Measurements from ENCODE around the gene VTI1A. TPM values are rescaled to one million over a fixed set of nuclear protein-coding genes. Genes with fewer than 3 reads are reported as not detected.

The VTI1A gene
- total and polyA plus RNA-seq, 4 donors = 5.5 to 26.9 (median 13.1) TPM

DNA sequence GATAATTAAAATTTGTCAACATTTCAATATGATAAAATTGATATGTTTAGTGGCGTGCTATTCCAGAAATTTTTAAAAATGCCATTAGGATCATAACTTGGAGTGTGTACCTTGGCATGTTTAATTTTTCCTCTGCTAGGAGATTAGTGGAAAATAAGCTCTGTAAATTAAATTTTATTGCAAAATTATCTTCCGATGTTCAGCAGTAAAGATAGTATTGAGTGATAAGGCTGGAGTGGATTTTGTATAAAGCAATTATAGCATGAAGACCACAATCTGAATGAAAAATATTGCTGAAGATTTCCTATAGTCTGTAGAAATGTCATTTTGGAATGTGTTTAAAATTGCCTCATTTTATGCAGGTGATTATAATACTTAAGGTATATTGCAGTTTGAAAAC, 110.2 kb downstream of the VTI1A start:
- no peak for TF ChIP-seq JUND (IDR thresholded peaks at IDR 0.05)
- DNase-seq (ENCODE audit: low spot score) = no peak
- Histone ChIP-seq H3K27ac (ENCODE audit: low read depth in 1 of 2, low read length in 2 of 2) (no peak overlapping the region), H3K27me3 (ENCODE audit: control insufficient read depth in 4 of 4, insufficient read depth in 4 of 4, low read length in 3 of 4) (no peaks in the 10 kb centered on the region), H3K4me3 (ENCODE audit: low read depth in 1 of 3, low read length in 3 of 3) (no peak overlapping the region), H3K36me3 (ENCODE audit: control insufficient read depth in 4 of 4, insufficient read depth in 3 of 4, low read depth in 1 of 4, low read length in 3 of 4) (no peaks in the 10 kb centered on the region), H3K9ac (ENCODE audit: low read depth in 1 of 2, low read length in 2 of 2) (no peak overlapping the region), H3K4me1 (ENCODE audit: control insufficient read depth in 4 of 4, insufficient read depth in 4 of 4, low read length in 3 of 4) (peaks cover 0 to 3% (median 1%) of the 10 kb centered on the region in 4 donors), H3K9me3 (ENCODE audit: control insufficient read depth in 4 of 4, low read length in 3 of 4) (no peaks in the 10 kb centered on the region)
- 93% methylated on average over 2 of the region's 2 CpGs for WGBS

DNA sequence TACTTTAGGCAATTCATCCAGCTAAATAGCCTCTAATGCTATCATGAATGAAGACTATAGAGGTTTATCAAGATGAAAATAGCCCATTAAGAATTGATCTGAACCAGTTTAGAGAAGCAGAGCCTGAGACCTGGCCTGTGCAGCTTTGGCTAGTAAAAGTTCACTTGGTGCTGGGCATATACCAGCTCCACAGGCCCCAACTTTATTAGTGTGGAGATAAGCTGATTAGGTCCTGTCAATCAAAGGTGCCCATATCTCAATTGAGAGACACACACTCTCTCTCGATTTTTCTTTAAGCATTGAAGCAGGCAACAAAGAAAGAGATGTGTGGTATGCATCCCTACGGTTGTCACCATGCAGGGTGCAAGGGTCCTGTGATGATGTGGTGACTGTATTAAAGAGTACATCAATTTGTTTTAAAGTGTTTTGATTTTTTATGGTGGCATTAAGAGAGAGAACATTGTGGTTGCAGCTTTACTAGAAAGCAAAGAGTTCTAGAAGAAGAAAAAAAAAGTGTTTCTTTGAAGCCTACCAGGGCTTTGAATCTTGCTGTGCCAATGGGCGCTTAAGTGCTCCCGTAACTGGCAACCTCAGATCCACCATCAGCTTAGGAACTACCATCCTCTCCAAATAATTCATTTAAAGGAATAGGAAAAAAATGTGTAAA, 111.6 kb downstream of the VTI1A start:
- WGBS = 85% methylated on average over 4 of the region's 4 CpGs
- no peak overlapping the region for H3K9ac ChIP-seq (ENCODE audit: low read depth in 1 of 2, low read length in 2 of 2)
- H3K36me3 ChIP-seq (ENCODE audit: control insufficient read depth in 4 of 4, insufficient read depth in 3 of 4, low read depth in 1 of 4, low read length in 3 of 4) = no peaks in the 10 kb centered on the region
- TF ChIP-seq, protein P1, sequence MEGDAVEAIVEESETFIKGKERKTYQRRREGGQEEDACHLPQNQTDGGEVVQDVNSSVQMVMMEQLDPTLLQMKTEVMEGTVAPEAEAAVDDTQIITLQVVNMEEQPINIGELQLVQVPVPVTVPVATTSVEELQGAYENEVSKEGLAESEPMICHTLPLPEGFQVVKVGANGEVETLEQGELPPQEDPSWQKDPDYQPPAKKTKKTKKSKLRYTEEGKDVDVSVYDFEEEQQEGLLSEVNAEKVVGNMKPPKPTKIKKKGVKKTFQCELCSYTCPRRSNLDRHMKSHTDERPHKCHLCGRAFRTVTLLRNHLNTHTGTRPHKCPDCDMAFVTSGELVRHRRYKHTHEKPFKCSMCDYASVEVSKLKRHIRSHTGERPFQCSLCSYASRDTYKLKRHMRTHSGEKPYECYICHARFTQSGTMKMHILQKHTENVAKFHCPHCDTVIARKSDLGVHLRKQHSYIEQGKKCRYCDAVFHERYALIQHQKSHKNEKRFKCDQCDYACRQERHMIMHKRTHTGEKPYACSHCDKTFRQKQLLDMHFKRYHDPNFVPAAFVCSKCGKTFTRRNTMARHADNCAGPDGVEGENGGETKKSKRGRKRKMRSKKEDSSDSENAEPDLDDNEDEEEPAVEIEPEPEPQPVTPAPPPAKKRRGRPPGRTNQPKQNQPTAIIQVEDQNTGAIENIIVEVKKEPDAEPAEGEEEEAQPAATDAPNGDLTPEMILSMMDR (IDR thresholded peaks at IDR 0.05; ENCODE audit: low read depth, low read length, missing input control) = no peak
- no peak for TF ChIP-seq SP1 (IDR thresholded peaks at IDR 0.05)
- TF ChIP-seq FOXA2 (IDR thresholded peaks at IDR 0.05) = no peak
- DNase-seq (ENCODE audit: low spot score) = no peak
- H3K4me1 ChIP-seq (ENCODE audit: control insufficient read depth in 4 of 4, insufficient read depth in 4 of 4, low read length in 3 of 4) = peaks cover 0 to 3% (median 0%) of the 10 kb centered on the region in 4 donors
- no peak overlapping the region for H3K4me3 ChIP-seq (ENCODE audit: low read depth in 1 of 3, low read length in 3 of 3)
- H3K27ac ChIP-seq (ENCODE audit: low read depth in 1 of 2, low read length in 2 of 2) = no peak overlapping the region
- no peaks in the 10 kb centered on the region for H3K9me3 ChIP-seq (ENCODE audit: control insufficient read depth in 4 of 4, low read length in 3 of 4)
- H3K27me3 ChIP-seq (ENCODE audit: control insufficient read depth in 4 of 4, insufficient read depth in 4 of 4, low read length in 3 of 4) = no peaks in the 10 kb centered on the region

DNA sequence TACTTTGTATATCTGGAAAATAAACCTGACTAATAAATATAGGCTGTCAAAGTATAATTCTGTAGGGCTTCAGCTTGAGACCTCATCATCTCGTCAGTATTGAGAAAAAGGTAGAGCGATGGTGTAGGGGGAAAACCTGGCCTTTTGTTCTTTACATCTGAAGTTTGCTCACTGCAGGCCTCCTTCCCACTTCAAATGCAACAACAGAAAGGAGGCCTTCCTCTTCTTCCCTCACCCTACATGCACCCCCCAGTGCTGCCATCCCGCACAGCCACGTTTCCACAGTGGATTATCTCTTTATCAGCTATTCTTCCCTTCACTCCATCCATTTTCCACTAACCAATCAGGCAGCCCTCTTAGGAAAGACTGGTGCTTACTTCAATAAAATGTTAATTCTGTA, 112.3 kb downstream of the VTI1A start:
- no peak overlapping the region for H3K4me3 ChIP-seq (ENCODE audit: low read depth in 1 of 3, low read length in 3 of 3)
- TF ChIP-seq, protein P2, sequence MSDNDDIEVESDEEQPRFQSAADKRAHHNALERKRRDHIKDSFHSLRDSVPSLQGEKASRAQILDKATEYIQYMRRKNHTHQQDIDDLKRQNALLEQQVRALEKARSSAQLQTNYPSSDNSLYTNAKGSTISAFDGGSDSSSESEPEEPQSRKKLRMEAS (IDR thresholded peaks at IDR 0.05) = no peak
- TF ChIP-seq NR2F2 (IDR thresholded peaks at IDR 0.05) (no peak), HNF4A (conservative IDR thresholded peaks at IDR 0.05) (no peak), JUND (IDR thresholded peaks at IDR 0.05) (no peak)
- TF ChIP-seq, protein P3, sequence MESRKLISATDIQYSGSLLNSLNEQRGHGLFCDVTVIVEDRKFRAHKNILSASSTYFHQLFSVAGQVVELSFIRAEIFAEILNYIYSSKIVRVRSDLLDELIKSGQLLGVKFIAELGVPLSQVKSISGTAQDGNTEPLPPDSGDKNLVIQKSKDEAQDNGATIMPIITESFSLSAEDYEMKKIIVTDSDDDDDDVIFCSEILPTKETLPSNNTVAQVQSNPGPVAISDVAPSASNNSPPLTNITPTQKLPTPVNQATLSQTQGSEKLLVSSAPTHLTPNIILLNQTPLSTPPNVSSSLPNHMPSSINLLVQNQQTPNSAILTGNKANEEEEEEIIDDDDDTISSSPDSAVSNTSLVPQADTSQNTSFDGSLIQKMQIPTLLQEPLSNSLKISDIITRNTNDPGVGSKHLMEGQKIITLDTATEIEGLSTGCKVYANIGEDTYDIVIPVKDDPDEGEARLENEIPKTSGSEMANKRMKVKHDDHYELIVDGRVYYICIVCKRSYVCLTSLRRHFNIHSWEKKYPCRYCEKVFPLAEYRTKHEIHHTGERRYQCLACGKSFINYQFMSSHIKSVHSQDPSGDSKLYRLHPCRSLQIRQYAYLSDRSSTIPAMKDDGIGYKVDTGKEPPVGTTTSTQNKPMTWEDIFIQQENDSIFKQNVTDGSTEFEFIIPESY (IDR thresholded peaks at IDR 0.05) = no peak
- no peak overlapping the region for H3K9ac ChIP-seq (ENCODE audit: low read depth in 1 of 2, low read length in 2 of 2)
- no peaks in the 10 kb centered on the region for H3K36me3 ChIP-seq (ENCODE audit: control insufficient read depth in 4 of 4, insufficient read depth in 3 of 4, low read depth in 1 of 4, low read length in 3 of 4)
- no peaks in the 10 kb centered on the region for H3K27me3 ChIP-seq (ENCODE audit: control insufficient read depth in 4 of 4, insufficient read depth in 4 of 4, low read length in 3 of 4)
- no peaks in the 10 kb centered on the region for H3K9me3 ChIP-seq (ENCODE audit: control insufficient read depth in 4 of 4, low read length in 3 of 4)
- H3K27ac ChIP-seq (ENCODE audit: low read depth in 1 of 2, low read length in 2 of 2) = no peak overlapping the region
- no peak for DNase-seq (ENCODE audit: low spot score)
- peaks cover 0 to 8% (median 0%) of the 10 kb centered on the region in 4 donors for H3K4me1 ChIP-seq (ENCODE audit: control insufficient read depth in 4 of 4, insufficient read depth in 4 of 4, low read length in 3 of 4)
- 96% methylated on average over 4 of the region's 4 CpGs for WGBS

DNA sequence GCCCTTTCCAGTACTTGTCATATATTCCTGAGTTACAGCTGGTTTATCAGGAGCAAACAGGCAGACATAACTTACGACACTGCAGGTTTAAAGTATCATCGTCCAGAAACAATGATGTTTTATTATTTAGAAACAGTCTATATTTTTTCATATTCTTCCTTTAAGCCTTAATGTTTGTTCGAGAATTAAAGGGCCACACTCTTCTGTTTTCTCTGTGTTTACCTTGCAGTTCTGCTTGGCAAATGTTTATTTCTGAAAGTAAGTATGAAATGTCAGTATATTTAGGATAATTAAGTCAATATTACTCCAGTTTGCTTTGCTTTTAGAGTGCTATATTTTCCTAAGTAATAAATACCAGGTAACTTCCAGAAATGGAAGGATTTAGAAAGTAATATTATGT, 115.1 kb downstream of the VTI1A start:
- no peaks in the 10 kb centered on the region for H3K36me3 ChIP-seq (ENCODE audit: control insufficient read depth in 4 of 4, insufficient read depth in 3 of 4, low read depth in 1 of 4, low read length in 3 of 4)

More for the DNA sequence above, 115.1 kb downstream of the VTI1A start:
- H3K27ac ChIP-seq (ENCODE audit: low read depth in 1 of 2, low read length in 2 of 2) = no peak overlapping the region
- H3K9ac ChIP-seq (ENCODE audit: low read depth in 1 of 2, low read length in 2 of 2) = no peak overlapping the region
- H3K4me3 ChIP-seq (ENCODE audit: low read depth in 1 of 3, low read length in 3 of 3) = no peak overlapping the region
- H3K4me1 ChIP-seq (ENCODE audit: control insufficient read depth in 4 of 4, insufficient read depth in 4 of 4, low read length in 3 of 4) = peaks cover 0 to 15% (median 2%) of the 10 kb centered on the region in 4 donors
- no peaks in the 10 kb centered on the region for H3K9me3 ChIP-seq (ENCODE audit: control insufficient read depth in 4 of 4, low read length in 3 of 4)
- 81% methylated on average over 3 of the region's 3 CpGs for WGBS
- TF ChIP-seq HNF4A (conservative IDR thresholded peaks at IDR 0.05) = no peak
- TF ChIP-seq, protein P2 (IDR thresholded peaks at IDR 0.05) = no peak
- no peak for TF ChIP-seq JUND (IDR thresholded peaks at IDR 0.05)
- no peak for TF ChIP-seq HNF4G (IDR thresholded peaks at IDR 0.05)
- TF ChIP-seq, protein P3 (IDR thresholded peaks at IDR 0.05) = no peak
- TF ChIP-seq RAD21 (IDR thresholded peaks at IDR 0.05) = no peak
- no peak for TF ChIP-seq FOXA2 (IDR thresholded peaks at IDR 0.05)
- no peak for TF ChIP-seq GABPA (IDR thresholded peaks at IDR 0.05 in 1 of 2, conservative IDR thresholded peaks at IDR 0.05 in 1 of 2)
- TF ChIP-seq FOXA1 (IDR thresholded peaks at IDR 0.05) = no peak
- no peak for TF ChIP-seq SP1 (IDR thresholded peaks at IDR 0.05)
- TF ChIP-seq TAF1 (conservative IDR thresholded peaks at IDR 0.05) = no peak
- TF ChIP-seq EGR1 (IDR thresholded peaks at IDR 0.05; ENCODE audit: low read depth in 2 of 2) = no peak
- TF ChIP-seq, protein P4, sequence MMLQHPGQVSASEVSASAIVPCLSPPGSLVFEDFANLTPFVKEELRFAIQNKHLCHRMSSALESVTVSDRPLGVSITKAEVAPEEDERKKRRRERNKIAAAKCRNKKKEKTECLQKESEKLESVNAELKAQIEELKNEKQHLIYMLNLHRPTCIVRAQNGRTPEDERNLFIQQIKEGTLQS (IDR thresholded peaks at IDR 0.05) = no peak
- H3K27me3 ChIP-seq (ENCODE audit: control insufficient read depth in 4 of 4, insufficient read depth in 4 of 4, low read length in 3 of 4) = no peaks in the 10 kb centered on the region
- no peak for DNase-seq (ENCODE audit: low spot score)

Measured in liver (tissue), 9 donors.